ENCODE results near the gene VAMP2.

VAMP2 gene

DNA sequence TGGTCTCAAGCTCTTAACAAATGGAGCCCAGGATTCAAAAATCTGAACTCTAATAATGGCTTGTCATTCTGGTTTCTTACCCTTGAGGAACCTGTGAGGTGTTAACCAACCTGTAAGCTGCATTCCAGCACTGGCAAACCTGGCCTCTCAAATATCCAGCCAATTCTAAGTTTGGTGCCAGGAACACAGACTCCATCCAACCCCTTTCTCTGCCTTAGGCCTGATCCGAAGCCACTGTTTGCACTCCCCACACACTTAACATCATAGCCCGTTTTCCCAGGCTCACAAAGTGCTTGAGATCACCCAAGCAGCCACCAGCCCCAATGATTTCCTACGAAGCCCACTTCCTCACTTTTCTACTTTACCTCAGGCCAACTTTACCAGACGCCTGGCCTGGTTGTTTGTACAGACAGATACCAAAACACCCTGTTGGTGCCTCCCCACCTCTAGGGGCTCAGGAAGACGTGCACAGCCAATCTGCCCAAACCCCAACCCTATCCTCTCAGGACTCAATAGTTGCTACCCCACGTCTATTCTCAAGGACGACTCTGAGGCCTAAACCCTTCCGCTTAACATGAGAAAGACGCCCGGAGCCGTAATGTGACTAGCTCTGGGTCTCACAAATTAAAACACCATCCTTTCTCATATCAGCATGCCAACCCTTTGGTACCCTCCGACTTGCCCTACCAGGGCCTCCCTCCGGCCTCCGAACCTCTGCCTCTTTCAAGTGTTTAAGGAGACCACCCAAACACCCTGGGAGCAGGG lies 7.3 kb downstream of the VAMP2 start:
- TF ChIP-seq ZBTB7A (IDR thresholded peaks at IDR 0.05; ENCODE audit: low read depth) (no peak), TCF12 (IDR thresholded peaks at IDR 0.05; ENCODE audit: low read depth) (no peak), EP300 (IDR thresholded peaks at IDR 0.05; ENCODE audit: borderline replicate concordance) (no peak), TAF1 (IDR thresholded peaks at IDR 0.05; ENCODE audit: low read depth) (no peak), MAX (IDR thresholded peaks at IDR 0.05) (no peak), REST (IDR thresholded peaks at IDR 0.05; ENCODE audit: low read depth) (no peak), EGR1 (IDR thresholded peaks at IDR 0.05) (no peak), NFIC (IDR thresholded peaks at IDR 0.05) (no peak)

DNA sequence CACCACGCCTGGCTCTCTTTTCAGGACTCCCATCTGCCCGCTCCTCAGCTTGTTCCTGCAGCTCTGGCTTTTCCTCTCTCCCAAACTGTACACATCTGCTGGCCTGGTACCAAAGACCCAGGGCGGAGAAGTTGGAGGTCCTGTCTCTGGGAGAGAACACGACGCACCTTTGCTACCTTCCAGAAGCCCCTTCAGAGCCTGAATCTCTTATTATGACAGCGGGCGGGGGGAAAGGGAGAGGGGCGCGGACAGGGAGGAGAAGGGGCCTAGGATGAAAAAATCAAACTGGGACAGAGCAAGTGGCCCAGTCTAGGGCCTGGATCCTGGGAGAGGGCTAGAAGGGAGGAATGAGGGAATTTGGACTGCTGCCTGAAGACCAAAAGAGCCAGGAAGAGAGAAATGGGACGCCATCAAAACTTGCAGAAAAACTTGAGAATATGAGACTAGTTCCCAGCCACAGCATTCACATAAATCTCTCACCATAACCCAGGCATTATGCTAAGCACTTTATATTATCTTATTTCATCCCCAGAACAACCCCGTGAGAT lies 8.1 kb downstream of the VAMP2 start:
- TF ChIP-seq EGR1 (IDR thresholded peaks at IDR 0.05), result no peak
- no peak for TF ChIP-seq YY1 (IDR thresholded peaks at IDR 0.05; ENCODE audit: low read depth)
- no peak for TF ChIP-seq TAF1 (IDR thresholded peaks at IDR 0.05; ENCODE audit: low read depth)
- TF ChIP-seq CEBPB (IDR thresholded peaks at IDR 0.05), result no peak
- TF ChIP-seq MAX (IDR thresholded peaks at IDR 0.05), result no peak
- no peak for TF ChIP-seq TEAD4 (IDR thresholded peaks at IDR 0.05)
- no peak for TF ChIP-seq EP300 (IDR thresholded peaks at IDR 0.05; ENCODE audit: borderline replicate concordance)
- TF ChIP-seq NFIC (IDR thresholded peaks at IDR 0.05), result no peak
- TF ChIP-seq FOXM1 (IDR thresholded peaks at IDR 0.05; ENCODE audit: borderline replicate concordance, low read depth), result no peak
- TF ChIP-seq RAD21 (IDR thresholded peaks at IDR 0.05; ENCODE audit: low read depth), result no peak
- TF ChIP-seq TCF12 (IDR thresholded peaks at IDR 0.05; ENCODE audit: low read depth), result no peak
- no peak for TF ChIP-seq USF1 (IDR thresholded peaks at IDR 0.05)
- no peak for TF ChIP-seq REST (IDR thresholded peaks at IDR 0.05; ENCODE audit: low read depth)
- no peak for TF ChIP-seq CREB1 (IDR thresholded peaks at IDR 0.05; ENCODE audit: low read depth)
- TF ChIP-seq ZBTB7A (IDR thresholded peaks at IDR 0.05; ENCODE audit: low read depth), result no peak

GRCh38 chr17:8153957-8154607 lies 8.7 kb downstream of the VAMP2 start:
- TF ChIP-seq TCF12 (IDR thresholded peaks at IDR 0.05; ENCODE audit: low read depth) (peak; percentile 75), TAF1 (IDR thresholded peaks at IDR 0.05; ENCODE audit: low read depth) (no peak), ZBTB7A (IDR thresholded peaks at IDR 0.05; ENCODE audit: low read depth) (no peak), TEAD4 (IDR thresholded peaks at IDR 0.05) (peak; percentile 94), NFIC (IDR thresholded peaks at IDR 0.05) (peak; percentile 91), EGR1 (IDR thresholded peaks at IDR 0.05) (peak; percentile 64; the same call in 1 of the 2 replicates), CREB1 (IDR thresholded peaks at IDR 0.05; ENCODE audit: low read depth) (peak; percentile 81), MAX (IDR thresholded peaks at IDR 0.05) (peak; percentile 80), YY1 (IDR thresholded peaks at IDR 0.05; ENCODE audit: low read depth) (peak; percentile 70; the same call in 1 of the 2 replicates), CEBPB (IDR thresholded peaks at IDR 0.05) (no peak)

DNA sequence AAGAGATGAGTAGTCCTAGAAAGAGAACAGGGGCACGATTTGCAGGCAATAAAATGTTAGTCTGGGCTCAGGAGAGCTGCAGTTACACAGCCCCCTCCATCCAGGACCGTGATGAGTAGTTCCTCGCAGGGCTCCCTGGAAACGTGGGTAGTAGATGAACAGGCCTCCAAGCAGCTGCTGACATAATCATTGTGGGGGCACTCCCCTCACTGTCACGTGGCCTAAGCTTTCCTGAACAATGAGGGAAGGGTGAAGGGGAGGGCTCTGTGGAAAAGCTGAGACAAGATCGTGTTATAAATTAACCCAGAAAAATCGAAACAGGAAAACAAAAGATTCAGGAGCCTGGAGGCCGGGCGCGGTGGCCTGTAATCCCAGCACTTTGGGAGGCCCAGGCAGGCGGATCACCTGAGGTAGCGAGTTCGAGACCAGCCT lies 9.2 kb downstream of the VAMP2 start:
- TF ChIP-seq USF1 (IDR thresholded peaks at IDR 0.05) (peak; percentile 78), TEAD4 (IDR thresholded peaks at IDR 0.05) (no peak)

- TF ChIP-seq CREB1 (IDR thresholded peaks at IDR 0.05; ENCODE audit: low read depth) (no peak), TEAD4 (IDR thresholded peaks at IDR 0.05) (no peak), TAF1 (IDR thresholded peaks at IDR 0.05; ENCODE audit: low read depth) (0 out of 2 replicates have a peak, but pooled peaks have one; percentile 23), NFIC (IDR thresholded peaks at IDR 0.05) (no peak), FOXM1 (IDR thresholded peaks at IDR 0.05; ENCODE audit: borderline replicate concordance, low read depth) (no peak), REST (IDR thresholded peaks at IDR 0.05; ENCODE audit: low read depth) (no peak)
Observed at GRCh38 chr17:8153031-8153451, 9.7 kb downstream of the VAMP2 start.
